ENCODE results near the gene FAM20C.

GRCh38 chr7:164882-165660 lies 27.3 kb upstream of the FAM20C start:
- TF ChIP-seq EZH2 (IDR thresholded peaks at IDR 0.05; ENCODE audit: borderline replicate concordance, low read length) (no peak), CTCF (conservative IDR thresholded peaks at IDR 0.05 in 1 of 2, IDR thresholded peaks at IDR 0.05 in 1 of 2; ENCODE audit: extremely low read depth in 1 of 2, insufficient read depth in 1 of 2, low read depth in 1 of 2, low read length in 2 of 2) (no peak)

All from mammary epithelial cell (primary cell).